T-helper 1 cell (primary cell): ENCODE data around the gene ABCC6.
"Not testable (repeated sequence)": the region's sequence is repeated elsewhere in the genome, so short reads cannot be mapped to it uniquely, and the experiment has no call there.

Source experiments
- DNase-seq, 5 donors: peaks; one replicate each; pipeline ENCODE4 v3.0.0-alpha.2; 2012 to 2020

The ABCC6 gene

DNA sequence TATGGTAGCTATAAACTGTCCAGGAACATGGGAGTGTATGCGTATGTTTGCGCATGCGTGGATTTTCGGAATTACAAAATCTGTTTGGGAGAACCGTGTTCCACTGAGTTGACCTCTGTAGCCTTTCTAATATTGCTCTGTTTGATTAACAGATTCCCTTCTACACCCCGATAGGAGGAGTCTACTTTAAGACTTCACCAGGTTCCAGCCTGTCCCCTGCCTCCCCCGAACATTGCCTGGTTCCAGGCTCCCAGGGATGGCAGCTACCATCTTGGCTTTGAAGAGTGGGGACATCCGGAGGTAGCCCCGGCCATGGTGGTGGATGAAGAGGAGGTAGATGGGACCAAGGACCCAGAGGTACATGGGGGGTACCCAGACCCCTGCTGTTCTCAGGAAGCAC lies 1.9 kb downstream of the ABCC6 start:
- not testable (repeated sequence) for DNase-seq

DNA sequence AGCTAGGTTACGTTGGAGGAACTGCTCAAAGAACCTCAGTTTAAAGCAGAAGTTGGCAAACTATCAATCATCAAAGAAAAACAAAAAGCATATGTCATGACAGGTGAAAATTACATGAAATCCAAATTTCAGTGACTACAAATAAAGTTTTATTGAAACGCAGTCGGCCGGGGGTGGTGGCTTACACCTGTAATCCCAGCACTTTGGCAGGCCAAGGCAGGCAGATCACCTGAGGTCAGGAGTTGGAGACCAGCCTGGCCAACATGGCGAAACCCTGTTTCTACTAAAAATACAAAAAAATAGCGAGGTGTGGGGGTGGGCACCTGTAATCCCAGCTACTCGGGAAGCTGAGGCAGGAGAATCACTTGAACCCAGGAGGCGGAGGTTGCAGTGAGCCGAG lies 2.8 kb downstream of the ABCC6 start:
- DNase-seq = not testable (repeated sequence)

DNA sequence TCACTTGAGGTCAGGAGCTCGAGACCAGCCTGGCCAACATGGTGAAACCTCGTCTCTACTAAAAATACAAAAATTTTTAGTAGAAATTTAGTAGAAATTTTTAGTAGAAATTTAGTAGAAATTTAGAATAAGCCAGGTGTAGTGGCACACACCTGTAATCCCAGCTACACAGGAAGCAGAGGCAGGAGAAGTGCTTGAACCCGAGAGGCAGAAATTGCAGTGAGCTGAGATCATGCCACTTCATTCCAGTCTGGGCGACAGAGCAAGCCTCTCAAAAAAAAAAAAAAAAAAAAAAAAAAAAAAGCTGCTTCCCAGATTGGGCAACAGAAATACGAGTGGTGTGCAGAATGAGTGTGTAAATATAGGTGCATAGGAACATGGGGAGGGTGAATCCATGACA lies 4.5 kb downstream of the ABCC6 start:
- not testable (repeated sequence) for DNase-seq

DNA sequence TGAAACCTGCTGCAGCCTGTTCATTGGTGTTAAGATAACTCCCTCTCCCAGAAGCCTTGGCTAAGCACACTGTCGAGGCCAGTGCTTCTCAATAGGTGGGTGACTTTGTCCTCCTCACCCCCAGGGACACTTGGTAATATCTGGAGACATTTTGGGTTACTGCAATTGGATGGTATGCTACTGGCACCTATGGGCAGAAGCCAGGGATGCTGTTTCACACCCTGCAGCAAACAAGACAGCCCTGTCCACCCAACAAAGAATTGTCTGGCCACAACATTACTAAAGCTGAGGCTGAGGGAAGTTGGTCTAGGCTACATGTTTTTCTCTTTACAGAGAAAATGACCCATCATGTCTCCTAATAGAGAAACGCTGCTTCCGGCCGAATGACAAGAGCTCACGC lies 4.9 kb downstream of the ABCC6 start:
- not testable (repeated sequence) for DNase-seq

DNA sequence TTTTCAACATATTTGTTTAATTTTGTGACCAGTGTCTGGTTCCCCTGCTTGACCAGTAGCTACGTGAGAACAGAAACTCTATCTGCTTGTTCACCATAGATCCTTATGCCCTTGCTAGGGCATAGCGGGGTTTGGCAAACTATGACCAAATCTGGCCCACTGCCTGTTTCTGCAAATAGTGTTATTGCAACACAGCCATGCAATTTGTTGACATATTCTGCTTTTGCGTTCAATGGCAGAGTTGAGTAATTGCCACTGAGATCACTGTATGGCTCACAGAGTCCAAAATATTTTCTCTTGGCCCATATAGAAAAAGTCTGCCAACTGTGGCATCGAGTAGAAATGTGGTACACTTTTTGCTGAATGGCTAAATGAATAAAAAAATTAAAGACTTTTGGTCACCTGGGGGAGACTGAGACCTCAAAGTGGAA lies 9.4 kb downstream of the ABCC6 start:
- not testable (repeated sequence) for DNase-seq

DNA sequence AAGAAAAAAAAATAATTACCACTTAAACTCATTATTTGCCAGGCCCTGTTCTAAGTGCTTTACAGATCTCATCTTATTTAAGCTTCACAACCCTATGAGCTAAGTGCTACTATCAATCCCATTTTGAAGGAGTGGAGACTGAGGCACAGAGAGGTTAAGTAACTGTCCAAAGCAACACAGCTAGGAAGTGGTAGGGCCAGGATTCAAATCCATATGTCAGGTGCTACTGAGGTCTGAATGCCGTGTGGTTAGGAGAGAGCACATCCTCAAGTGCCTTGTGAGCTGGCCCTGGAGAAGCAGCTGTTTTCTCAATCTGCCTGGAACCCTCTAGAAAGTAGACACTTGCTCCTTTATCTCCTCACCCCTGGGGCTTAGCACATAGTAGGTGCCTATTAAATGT lies 11.9 kb downstream of the ABCC6 start:
- DNase-seq = not testable (repeated sequence)

DNA sequence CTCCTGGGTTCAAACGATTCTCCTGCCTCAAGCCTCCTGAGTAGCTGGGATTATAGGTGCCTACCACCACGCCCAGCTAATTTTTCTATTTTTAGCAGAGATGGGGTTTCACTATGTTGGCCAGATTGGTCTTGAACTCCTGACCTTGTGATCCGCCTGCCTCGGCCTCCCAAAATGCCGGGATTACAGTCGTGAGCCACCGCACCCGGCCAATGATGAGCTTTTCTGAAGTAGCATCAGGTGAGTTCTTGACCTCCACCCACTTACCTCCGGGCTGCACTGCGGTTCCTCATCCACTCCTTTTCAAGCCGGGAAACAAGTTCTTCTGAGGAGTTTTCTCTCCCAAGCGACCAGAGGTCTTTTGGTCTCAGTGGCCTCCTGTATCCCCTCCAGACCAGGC lies 14.8 kb downstream of the ABCC6 start:
- DNase-seq = not testable (repeated sequence)

DNA sequence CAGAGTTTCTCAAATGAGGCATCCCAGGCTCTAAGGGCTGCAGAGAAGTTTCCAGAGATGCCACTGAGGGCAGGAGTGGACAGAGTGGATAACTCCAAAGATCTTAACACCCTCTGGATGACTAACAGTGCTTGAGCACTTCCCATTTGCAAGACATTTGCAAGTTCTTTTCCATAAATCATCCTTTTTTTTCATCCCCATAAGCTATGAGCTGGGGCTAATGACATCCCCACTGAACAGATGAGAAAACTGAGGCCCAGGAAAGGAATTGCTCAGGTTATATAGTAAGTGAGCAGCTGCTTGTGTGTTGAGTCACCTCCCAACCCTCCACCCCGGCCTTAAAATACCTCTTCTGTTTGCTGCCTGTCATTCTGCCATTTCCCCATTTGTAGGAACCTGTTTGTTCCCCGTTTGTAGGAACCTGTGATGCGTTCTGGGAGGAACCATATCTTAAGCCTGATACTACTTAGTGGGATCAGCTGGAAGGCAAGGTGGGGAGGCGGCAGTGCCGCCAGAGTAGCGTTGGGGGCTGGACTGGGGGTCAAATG lies 15.4 kb downstream of the ABCC6 start:
- DNase-seq = not testable (repeated sequence)

DNA sequence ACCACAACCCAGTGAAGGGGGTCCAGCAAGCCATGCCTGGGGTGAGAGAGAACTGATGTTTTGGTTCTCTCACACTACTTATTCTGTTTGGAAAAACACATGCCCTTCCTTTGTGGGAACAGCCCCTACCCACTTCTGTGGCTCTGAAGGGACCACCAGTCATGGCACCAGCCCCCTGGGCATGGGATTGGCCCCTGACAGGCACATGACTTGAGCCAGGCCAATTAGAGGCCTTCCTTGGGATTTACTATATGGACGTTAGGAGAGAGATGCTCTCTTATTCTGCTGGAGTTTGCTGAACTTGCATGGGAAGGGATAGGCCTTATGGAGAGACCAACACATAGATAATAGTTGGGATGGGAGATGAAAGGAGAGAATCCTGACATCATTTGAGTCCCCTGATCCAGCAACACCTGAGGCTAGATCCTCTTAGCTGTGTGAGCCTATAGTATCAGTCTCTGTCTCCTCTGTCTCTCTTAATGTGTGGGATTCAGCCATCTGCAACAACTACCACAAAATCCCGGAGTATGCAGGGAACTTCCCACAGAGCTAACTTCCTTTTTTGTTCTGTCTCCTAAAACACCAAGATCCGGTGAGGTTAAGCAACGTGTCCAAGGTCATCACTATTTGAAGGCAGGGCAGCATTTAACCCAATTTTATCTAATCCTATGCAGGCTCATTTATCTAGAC lies 16.1 kb downstream of the ABCC6 start:
- DNase-seq = not testable (repeated sequence)

DNA sequence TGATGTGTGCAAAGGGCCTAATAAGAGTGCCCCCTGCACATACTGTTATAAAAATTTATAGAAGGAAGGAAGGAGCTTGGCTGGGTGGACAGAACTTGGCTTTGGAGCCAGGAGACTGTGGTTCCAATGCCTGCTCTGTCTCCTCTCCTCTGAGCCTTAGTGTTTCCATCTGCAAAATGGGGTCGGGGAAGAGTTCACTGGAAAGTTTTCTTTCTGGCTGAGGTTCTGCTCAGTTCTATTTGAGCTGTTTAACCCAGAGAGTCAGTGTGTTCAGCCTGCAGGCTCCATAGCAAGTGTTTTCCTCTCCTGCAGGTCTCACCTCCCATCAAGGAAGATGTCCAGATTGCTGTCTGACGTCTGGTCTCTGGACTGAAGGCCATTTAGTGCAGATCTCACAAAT lies 17.4 kb downstream of the ABCC6 start:
- DNase-seq = not testable (repeated sequence)

DNA sequence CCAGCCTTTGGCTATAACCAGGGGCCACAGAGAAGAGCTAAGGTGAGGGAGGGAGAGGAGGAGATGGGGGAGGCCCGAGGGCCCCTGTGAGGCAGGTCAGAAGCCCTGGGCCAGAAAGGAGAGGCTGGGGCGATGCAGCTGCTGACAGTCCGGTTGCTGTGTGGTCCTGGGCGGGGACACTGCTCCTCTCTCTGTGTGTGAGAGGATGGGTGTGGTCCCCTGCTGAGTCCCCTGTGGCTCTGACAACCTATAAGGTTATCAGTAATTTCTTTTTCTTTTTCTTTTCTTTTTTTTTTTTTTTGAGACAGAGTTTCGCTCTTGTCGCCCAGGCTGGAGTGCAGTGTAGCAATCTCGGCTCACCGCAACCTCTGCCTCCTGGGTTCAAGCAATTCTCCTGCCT lies 18.7 kb downstream of the ABCC6 start:
- not testable (repeated sequence) for DNase-seq

DNA sequence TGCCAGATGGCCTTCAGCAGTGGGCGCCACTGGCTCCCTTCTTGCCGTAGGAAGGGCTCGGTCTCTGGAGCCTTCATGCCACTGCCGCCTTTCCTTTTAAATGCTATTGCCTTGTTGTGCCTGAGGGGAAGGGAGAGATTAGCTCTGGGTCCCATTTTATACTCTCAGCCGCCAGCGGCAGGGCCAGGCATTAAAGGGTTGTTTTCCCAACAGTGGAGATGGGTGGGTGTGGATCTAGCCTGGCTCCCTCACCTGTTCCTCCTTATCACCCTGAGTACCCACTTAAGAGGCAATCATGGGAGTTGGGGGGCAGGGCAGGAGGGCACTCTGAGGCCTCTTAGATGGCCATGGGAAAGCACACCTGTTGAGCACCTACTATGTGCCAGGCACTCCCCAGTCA lies 19.8 kb downstream of the ABCC6 start:
- not testable (repeated sequence) for DNase-seq

DNA sequence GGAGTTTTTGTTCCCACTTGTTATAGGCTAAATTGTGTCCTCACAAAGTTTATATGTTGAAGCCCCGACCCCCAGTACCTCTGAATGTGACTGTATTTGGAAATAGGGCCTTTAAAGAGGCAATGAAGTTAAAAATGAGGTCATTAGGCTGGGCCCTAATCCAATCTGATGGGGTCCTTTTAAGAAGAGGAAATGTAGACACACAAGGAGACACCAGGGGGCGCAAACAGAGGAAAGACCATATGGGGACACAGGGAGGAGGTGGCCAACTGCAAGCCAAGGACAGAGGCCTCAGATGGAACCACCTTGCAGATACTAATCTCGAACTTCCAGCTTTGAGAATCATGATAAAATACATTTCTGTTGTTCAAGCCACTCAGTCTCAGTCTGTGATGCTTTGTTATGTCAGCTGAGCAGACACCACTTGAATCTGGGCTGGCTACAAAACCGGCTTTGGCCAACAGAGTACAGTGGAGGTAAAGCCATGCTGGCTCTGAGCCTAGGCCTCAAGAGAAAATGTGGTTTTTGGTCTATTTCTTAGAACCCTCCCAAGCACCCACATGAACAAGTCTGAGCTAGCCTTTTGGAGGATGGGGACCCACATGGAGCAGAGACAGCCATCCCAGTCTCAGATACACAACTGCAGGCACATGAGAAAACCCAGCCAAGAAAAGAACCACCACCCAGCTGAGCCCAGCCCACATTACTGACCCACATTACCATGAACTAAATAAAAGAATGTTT lies 20.7 kb downstream of the ABCC6 start:
- peak in 2 of 5 donors; percentile 8 to 16 for DNase-seq

DNA sequence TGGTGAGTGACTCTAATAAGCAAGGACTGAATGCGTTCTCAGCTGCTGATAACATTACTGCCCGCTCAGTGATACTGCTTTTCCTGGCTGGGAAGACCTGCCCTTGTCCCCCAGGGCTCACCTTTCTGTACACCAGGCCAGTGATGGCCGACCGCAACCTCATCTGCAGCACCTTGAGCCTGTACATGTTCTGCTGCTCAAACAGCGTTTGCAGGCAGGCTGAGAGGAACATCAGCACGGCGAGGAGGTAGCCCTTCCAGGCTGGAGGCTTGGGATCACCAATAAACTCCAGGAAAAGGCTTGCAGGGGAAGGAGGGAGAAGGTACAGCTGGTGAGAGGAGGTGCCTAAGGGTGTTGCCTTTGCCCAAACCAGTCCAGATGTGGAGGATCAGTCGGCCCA lies 21.4 kb downstream of the ABCC6 start:
- not testable (repeated sequence) for DNase-seq

DNA sequence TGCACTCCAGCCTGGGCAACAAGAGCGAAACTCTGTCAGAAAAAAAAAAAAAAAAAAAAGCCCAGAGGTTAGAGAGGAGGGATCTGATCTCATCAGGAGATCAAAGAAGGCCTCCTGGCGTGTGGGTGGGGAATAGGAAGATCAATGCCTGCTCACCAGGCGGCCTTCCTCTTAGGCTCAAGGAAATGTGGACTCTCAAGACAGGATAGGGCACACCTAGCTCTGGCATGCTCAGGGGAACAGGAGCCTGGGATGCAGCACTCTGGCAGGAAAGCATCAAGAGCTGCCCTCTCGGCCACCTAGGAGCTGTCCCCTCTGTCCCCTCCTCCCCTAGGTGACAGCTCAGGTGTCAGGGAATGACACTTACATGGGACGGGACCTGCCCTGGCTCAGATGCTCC lies 22.9 kb downstream of the ABCC6 start:
- not testable (repeated sequence) for DNase-seq

DNA sequence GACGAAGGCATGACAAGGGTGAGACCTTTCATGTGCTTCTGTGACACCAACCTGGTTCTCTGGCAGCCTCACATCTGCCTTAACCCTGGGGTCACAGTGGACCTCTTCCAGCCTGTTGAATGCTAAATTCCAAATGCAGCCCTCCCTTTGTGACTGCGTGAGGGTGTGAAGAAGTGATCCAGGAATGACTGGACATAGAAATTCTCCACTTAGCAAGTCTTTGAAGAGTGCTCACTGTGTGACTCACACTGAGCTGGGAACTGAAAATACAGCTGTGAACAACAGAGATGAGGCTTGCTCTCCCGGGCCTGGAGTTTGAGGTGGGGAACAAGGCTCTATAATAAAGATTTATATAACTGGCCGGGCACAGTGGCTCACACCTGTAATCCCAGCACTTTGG lies 23.9 kb downstream of the ABCC6 start:
- DNase-seq = not testable (repeated sequence)

DNA sequence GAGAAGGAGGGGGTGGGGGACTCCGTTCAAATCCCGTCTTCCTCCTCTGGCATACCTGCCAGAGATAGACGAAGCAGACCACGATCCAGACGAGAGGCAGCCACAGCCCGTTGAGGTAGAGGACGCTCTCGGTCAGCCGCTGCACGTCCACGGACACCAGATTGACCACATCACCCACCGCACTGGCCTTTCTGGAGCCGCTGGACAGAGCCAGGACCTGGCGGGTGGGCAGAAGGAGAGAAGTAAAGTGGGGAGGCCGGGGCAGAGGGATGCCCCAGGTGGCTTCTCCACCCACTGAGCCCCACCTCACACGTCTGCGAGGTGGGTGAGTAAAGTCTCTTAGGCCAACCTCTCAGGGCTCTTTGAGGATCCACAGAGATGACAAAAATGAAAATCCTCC lies 25.3 kb downstream of the ABCC6 start:
- no peak for DNase-seq

DNA sequence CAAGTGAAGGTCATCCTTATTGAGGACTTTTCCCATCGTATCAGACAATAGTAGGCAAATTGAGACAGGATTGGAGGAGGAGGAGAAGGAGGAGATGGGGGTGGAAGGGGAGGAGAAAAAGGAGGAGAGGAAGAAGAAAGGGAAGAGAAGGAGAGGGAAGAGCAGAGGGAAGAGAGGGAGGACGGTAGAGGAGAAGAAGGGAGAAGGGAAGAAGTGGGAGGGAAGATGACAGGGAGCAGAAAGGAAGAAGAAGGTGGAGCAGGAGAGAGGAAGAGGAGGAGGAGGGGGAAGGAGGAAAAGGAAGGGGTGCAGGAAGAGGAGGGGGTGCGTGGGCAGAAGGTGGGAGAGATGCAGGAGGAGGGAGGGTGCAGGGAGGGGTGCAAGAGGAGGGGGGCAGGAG lies 26.0 kb downstream of the ABCC6 start:
- no peak for DNase-seq

DNA sequence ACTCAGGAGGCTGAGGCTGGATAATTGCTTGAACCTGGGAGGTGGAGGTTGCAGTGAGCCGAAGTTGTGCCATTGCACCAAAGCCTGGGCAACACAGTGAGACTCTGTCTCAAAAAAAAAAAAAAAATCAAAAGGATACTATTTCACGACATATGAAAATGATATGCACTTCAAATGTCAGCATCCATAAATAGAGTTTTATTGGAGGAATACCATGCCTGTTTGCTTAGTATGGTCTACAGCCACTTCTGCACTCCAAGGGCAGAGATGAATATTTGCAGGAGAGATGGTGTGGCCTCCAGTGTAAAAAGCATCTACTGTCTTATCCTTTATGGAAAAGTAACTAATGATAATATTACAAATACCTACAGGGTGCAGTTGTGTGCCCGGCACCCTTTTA lies 27.2 kb downstream of the ABCC6 start:
- no peak for DNase-seq

DNA sequence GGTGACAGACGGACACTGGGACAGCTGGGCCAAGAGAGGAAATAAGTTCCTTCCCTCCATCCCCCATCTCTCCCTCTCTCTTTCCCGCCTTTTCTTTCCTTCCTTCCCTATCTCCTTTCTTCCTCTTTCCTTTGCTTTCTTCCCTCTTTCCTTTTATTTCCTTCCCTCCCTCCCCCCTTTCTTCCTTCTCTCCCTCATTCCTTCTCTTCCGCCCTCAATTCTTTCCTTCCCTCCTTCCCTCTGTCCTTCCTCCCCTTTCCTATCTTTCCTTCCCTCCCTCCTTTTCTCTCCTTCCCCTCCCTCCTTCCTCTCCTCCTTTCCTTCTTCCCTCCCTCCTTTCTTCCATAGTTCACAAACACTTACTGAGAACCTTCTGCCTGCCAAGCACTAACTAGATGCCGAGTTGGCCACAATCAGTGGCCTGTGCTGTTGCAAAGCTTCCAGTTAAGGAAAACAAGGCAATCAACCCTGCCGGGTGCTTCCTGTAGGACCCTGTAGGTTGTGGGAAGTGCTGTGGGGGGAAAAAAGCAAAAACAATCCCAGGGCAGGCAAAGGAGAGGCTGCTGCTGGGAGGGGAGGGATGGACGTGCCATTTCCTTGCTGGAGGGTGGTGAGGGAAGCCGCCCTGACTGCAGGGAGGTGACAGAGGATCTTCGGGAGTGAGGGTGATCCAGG lies 31.7 kb downstream of the ABCC6 start:
- DNase-seq = no peak

DNA sequence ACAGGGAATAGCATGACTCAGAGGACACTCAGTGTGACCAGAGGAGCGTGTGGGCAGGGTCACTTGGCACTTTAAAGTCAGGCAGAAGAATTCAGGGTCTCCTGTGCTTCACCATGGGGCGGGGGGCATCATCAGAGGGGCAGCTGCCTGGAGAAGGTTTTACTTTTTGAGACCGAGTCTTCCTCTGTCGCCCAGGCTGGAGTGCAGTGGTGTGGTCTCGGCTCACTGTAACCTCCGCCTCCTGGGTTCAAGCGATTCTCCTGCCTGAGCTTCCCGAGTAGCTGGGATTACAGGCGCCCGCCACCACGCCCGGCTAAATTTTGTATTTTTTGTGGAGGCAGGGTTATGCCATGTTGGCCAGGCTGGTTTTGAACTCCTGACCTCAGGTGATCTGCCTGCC lies 32.3 kb downstream of the ABCC6 start:
- DNase-seq = not testable (repeated sequence)

DNA sequence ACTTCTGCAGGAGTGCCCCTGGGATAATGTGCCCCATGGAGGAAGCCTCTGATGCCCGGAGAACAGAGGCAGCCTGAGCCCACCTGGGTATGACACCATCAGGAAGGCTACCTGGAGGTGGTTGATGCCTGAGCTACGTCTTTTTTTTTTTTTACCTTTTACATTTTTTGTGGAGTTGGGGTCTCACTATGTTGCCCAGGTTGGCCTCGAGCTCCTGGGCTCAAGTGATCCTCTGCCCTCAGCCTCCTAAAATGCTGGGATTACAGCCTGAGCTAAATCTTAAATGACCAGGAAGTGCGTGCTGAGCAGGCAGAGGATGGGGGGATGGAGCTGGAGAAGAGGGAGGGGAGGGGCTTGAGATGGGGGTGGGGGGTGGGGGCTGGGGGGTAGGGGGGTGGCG lies 32.7 kb downstream of the ABCC6 start:
- DNase-seq = no peak

DNA sequence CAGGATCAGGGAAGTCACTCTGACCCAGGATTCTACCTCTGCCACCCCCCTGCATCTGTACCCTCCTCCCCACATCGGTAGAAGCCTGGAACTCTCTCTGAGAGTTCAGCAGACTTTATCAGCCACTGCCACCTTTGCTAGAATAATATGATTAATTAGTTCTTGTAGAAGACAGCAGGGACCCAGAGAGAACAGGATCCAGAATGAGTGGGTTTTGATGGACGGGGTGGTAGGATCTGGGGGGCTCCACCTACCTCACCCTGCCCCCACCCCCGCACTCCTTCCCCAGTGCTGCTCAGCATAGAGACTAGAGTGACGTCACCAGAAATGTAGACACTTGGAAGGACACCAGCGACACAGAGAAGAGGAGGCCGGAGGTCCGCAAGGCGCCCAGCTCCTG lies 33.5 kb downstream of the ABCC6 start:
- DNase-seq = no peak
